HepG2 (cell line): Measurements from ENCODE around the gene ATG16L2. TPM values are rescaled to one million over a fixed set of nuclear protein-coding genes. Genes with fewer than 3 reads are reported as not detected.
A peak's percentile ranks its signal among the peaks of the same experiment; 100 is the strongest.

ENCODE experiments used
- ADNP ChIP-seq: sonication (generic); formaldehyde crosslinking; IDR thresholded peaks from 2 replicates; pipeline ENCODE4 v1.4.0; 2020; ENCODE audit warnings: missing genetic modification reagents
- ARID4A ChIP-seq: sonication (generic); formaldehyde crosslinking; IDR thresholded peaks from 2 replicates; pipeline ENCODE4 v1.5.0; 2020; ENCODE audit warnings: mild to moderate bottlenecking, missing genetic modification reagents, borderline replicate concordance
- CREM ChIP-seq, 2 experiments: sonication (generic) in 1 of 2; formaldehyde crosslinking in 1 of 2; IDR thresholded peaks; 2 replicates each; pipeline versions ENCODE4 v1.4.0 to v1.6.1; 2016 to 2020; ENCODE audit warnings: antibody characterized with exemption in 1 of 2, mild to moderate bottlenecking in 1 of 2, missing genetic modification reagents in 1 of 2
- ELF3 ChIP-seq: IDR thresholded peaks from 2 replicates; pipeline ENCODE4 v1.6.1; 2016; ENCODE audit warnings: missing genetic modification reagents, missing compliant biosample characterization
- GPBP1L1 ChIP-seq: sonication (generic); formaldehyde crosslinking; IDR thresholded peaks from 2 replicates; pipeline ENCODE4 v1.5.0; 2020; ENCODE audit warnings: mild to moderate bottlenecking, missing genetic modification reagents
- GPN1 ChIP-seq: sonication (generic); formaldehyde crosslinking; IDR thresholded peaks from 2 replicates; pipeline ENCODE4 v1.5.1; 2020; ENCODE audit warnings: missing genetic modification reagents, borderline replicate concordance
- IRX3 ChIP-seq: sonication (generic); formaldehyde crosslinking; IDR thresholded peaks from 2 replicates; pipeline ENCODE4 v1.8.1; 2023; ENCODE audit warnings: mild to moderate bottlenecking, low read depth, missing genetic modification reagents, borderline replicate concordance
- MIER3 ChIP-seq: IDR thresholded peaks from 2 replicates; pipeline ENCODE4 v1.6.1; 2016; ENCODE audit warnings: missing compliant biosample characterization, borderline replicate concordance
- NFYB ChIP-seq: sonication (generic); formaldehyde crosslinking; IDR thresholded peaks from 2 replicates; pipeline ENCODE4 v1.4.0; 2020; ENCODE audit warnings: missing genetic modification reagents
- PREB ChIP-seq: sonication (generic); formaldehyde crosslinking; IDR thresholded peaks from 2 replicates; pipeline ENCODE4 v1.4.0; 2020; ENCODE audit warnings: missing genetic modification reagents
- SRF ChIP-seq: IDR thresholded peaks from 2 replicates; pipeline ENCODE4 v1.6.1; 2011; ENCODE audit warnings: mild to moderate bottlenecking, low read depth, low read length, moderate library complexity
- TCF7 ChIP-seq: sonication (generic); IDR thresholded peaks from 2 replicates; pipeline ENCODE4 v1.6.1; 2016; ENCODE audit warnings: antibody characterized with exemption, low read depth
- TP53 ChIP-seq: sonication (generic); formaldehyde crosslinking; conservative IDR thresholded peaks from 2 replicates; pipeline ENCODE4 v1.4.0; 2020; ENCODE audit warnings: missing genetic modification reagents
- ZBED4 ChIP-seq: sonication (generic); formaldehyde crosslinking; IDR thresholded peaks from 2 replicates; pipeline ENCODE4 v1.4.0; 2020; ENCODE audit warnings: missing genetic modification reagents, borderline replicate concordance
- ZNF512 ChIP-seq: sonication (generic); formaldehyde crosslinking; IDR thresholded peaks from 2 replicates; pipeline ENCODE4 v1.4.0; 2020; ENCODE audit warnings: mild to moderate bottlenecking, missing genetic modification reagents
- polyA plus RNA-seq, 8 experiments: library from polyadenylated mRNA; depleted of rRNA in 3 of 8; stranded (reverse) in 7 of 8; unstranded in 1 of 8; fragments of >200 nt; fragmentation: Illumina TruSeq in 4 of 8; extraction: Trizol in 4 of 8; gene quantifications; 2 replicates each; pipeline versions ENCODE4 v1.2.1 to v1.2.3, GENCODE V29; 2011 to 2016; ENCODE audit warnings: low read depth in 4 of 8, missing spikeins in 1 of 8, mixed read lengths in 1 of 8; ENCODE audit not compliant: insufficient read depth in 1 of 8
- total RNA-seq, 5 experiments: library from RNA; depleted of rRNA; stranded (reverse); fragments of >200 nt; fragmentation: Illumina TruSeq; extraction: Trizol; gene quantifications; 2 replicates each; pipeline ENCODE4 v1.2.3, GENCODE V29; 2016; ENCODE audit warnings: low read depth in 1 of 5

ATG16L2 gene
- total and polyA plus RNA-seq, 2 of the 13 experiments (the other 11 are each of a cell fraction or from before 2014, with no cell fraction given): 6.2 to 14.8 TPM

GRCh38 chr11:72793425-72794367 is 20.5 kb upstream of the ATG16L2 start, which contains the start of gene STARD10 (continued):
- no peak for TF ChIP-seq GPBP1L1 (CRISPR knock-in tag)
- TF ChIP-seq PREB: no peak
- 0 out of 2 replicates have a peak, but pooled peaks have one; percentile 28 for TF ChIP-seq IRX3
- TF ChIP-seq TCF7: no peak
- TF ChIP-seq CREM (IDR thresholded peaks at IDR 0.05): peak; percentile 97
- no peak for TF ChIP-seq CREM (CRISPR knock-in tag; IDR thresholded peaks at IDR 0.05)
- TF ChIP-seq ELF3 (CRISPR knock-in tag): no peak
- no peak for TF ChIP-seq GPN1
- TF ChIP-seq TP53 (CRISPR knock-in tag): no peak
- TF ChIP-seq ARID4A: peak; percentile 71; the same call in 1 of the 2 replicates
- TF ChIP-seq ZNF512: no peak
- no peak for TF ChIP-seq ZBED4 (CRISPR knock-in tag)
- TF ChIP-seq NFYB (CRISPR knock-in tag): no peak
- TF ChIP-seq SRF: no peak
- peak; percentile 69; the same call in 1 of the 2 replicates for TF ChIP-seq MIER3 (CRISPR knock-in tag)
- TF ChIP-seq ADNP (CRISPR knock-in tag): no peak
